ENCODE results near the gene NHLRC4. TPM values are rescaled to one million over a fixed set of nuclear protein-coding genes. Genes with fewer than 3 reads are reported as not detected.

Gene NHLRC4
- total RNA-seq, 1 experiment from 2014 or later = 0.92 TPM

GRCh38 chr16:528111-529011 lies 38.4 kb upstream of the NHLRC4 start:
- Mint-ChIP-seq H3K36me3 (0 out of 2 replicates have a peak, but pooled peaks cover 2% of the 10 kb centered on the region), H3K4me1 (peaks cover 20% of the 10 kb centered on the region), H3K27me3 (ENCODE audit: low read depth) (no peaks in the 10 kb centered on the region), H3K4me3 (peak overlapping the region; percentile 81), H3K27ac (peak overlapping the region; percentile 41; the same call in 1 of the 2 replicates), H3K9me3 (no peaks in the 10 kb centered on the region)
- POLR2A ChIA-PET = interaction anchor here (1.2 kb wide), 1 partner anchor 15 kb away, joined by 3 read pairs; no protein-coding TSS in a partner anchor
- no peak for TF ChIP-seq ZNF512 (CRISPR knock-in tag; IDR thresholded peaks at IDR 0.05; ENCODE audit: borderline replicate concordance)
- 0 out of 2 replicates have a peak, but pooled peaks have one; percentile 34 for TF ChIP-seq FOXK1 (CRISPR knock-in tag; IDR thresholded peaks at IDR 0.05)
- TF ChIP-seq MAX (CRISPR knock-in tag; IDR thresholded peaks at IDR 0.05) = peak; percentile 57; the same call in 1 of the 2 replicates
- TF ChIP-seq USF1 (CRISPR knock-in tag; IDR thresholded peaks at IDR 0.05) = peak; percentile 1; the same call in 1 of the 2 replicates
- no peak for TF ChIP-seq TEAD4 (CRISPR knock-in tag; IDR thresholded peaks at IDR 0.05)
- TF ChIP-seq HMGA2 (CRISPR knock-in tag; IDR thresholded peaks at IDR 0.05) = no peak
- TF ChIP-seq ESRRA (CRISPR knock-in tag; IDR thresholded peaks at IDR 0.05; ENCODE audit: borderline replicate concordance) = no peak
- TF ChIP-seq FOXP4 (CRISPR knock-in tag; IDR thresholded peaks at IDR 0.05) = 0 out of 2 replicates have a peak, but pooled peaks have one; percentile 26
- TF ChIP-seq PRDM15 (CRISPR knock-in tag; IDR thresholded peaks at IDR 0.05) = no peak
- peak; percentile 1; the same call in 1 of the 2 replicates for ATAC-seq
- CTCF ChIA-PET = interaction anchor here (1.0 to 2.1 kb wide), 7 partner anchors 41 to 136 kb away, joined by 3 to 10 read pairs (median 3); partner anchors contain the start of gene METTL26
- DNase-seq (ENCODE audit: low spot score) = peak; percentile 44

- Mint-ChIP-seq H3K36me3 (0 out of 2 replicates have a peak, but pooled peaks cover 2% of the 10 kb centered on the region), H3K27ac (0 out of 2 replicates have a peak overlapping the region, but pooled peaks have one; percentile 41), H3K4me3 (peak overlapping the region; percentile 81), H3K27me3 (ENCODE audit: low read depth) (no peaks in the 10 kb centered on the region), H3K9me3 (no peaks in the 10 kb centered on the region), H3K4me1 (peaks cover 20% of the 10 kb centered on the region)
- no peak for DNase-seq (ENCODE audit: low spot score)
- no peak for TF ChIP-seq NFYB (CRISPR knock-in tag; conservative IDR thresholded peaks at IDR 0.05; ENCODE audit: low read depth)
- CTCF ChIA-PET = interaction anchor here (1.0 to 2.1 kb wide), 3 partner anchors 54 to 137 kb away, joined by 3 to 10 read pairs (median 4); no protein-coding TSS in a partner anchor
- no peak for ATAC-seq
- POLR2A ChIA-PET = no interaction called here
Measured at GRCh38 chr16:529012-529575, 37.7 kb upstream of the NHLRC4 start.

Measured in WTC11 (cell line).